ENCODE results near the gene TOM1L2.

- no peak for TF ChIP-seq CTCF (IDR thresholded peaks at IDR 0.05)
- TF ChIP-seq POLR2A (IDR thresholded peaks at IDR 0.05), result no peak
Observed at GRCh38 chr17:17971431-17972125, 622 bp downstream of the TOM1L2 start.

All from lower leg skin (tissue), 3 donors.